ENCODE data around the gene LIMA1. TPM values are rescaled to one million over a fixed set of nuclear protein-coding genes. Genes with fewer than 3 reads are reported as not detected.

The LIMA1 gene
- total and polyA plus RNA-seq, 5 donors from 2014 or later, result 14.3 to 19.3 (median 18.6) TPM

- ATAC-seq (ENCODE audit: low read depth in 2 of 2), result no peak
- Histone ChIP-seq H3K36me3 (ENCODE audit: control insufficient read depth, insufficient read depth, low read length) (peaks cover 12% of the 10 kb centered on the region), H3K27ac (ENCODE audit: insufficient read depth, low read length, poor library complexity, severe bottlenecking) (no peak overlapping the region), H3K4me1 (ENCODE audit: control insufficient read depth, insufficient read depth, low read length, poor library complexity, severe bottlenecking) (peaks cover 25% of the 10 kb centered on the region), H3K4me3 (ENCODE audit: low read depth, low read length) (no peak overlapping the region), H3K27me3 (ENCODE audit: control insufficient read depth, insufficient read depth, low read length) (no peaks in the 10 kb centered on the region), H3K9me3 (ENCODE audit: control insufficient read depth in 2 of 2, low read length in 2 of 2) (no peaks in the 10 kb centered on the region)
- H3K27me3 Mint-ChIP-seq, result no peaks in the 10 kb centered on the region
- H3K4me3 Mint-ChIP-seq, result no peak overlapping the region
- peaks cover 18% of the 10 kb centered on the region for H3K36me3 Mint-ChIP-seq
- H3K27ac Mint-ChIP-seq, result peak overlapping the region in 2 of 3 donors; percentile 75 to 93
- no peak for DNase-seq
- H3K9me3 Mint-ChIP-seq, result no peaks in the 10 kb centered on the region
- H3K4me1 Mint-ChIP-seq, result peaks cover 7 to 40% (median 28%) of the 10 kb centered on the region in 4 donors
These were observed 99.1 kb downstream of the LIMA1 start for GRCh38 chr12:50184261-50184660.

- Mint-ChIP-seq H3K36me3 (peaks cover 18% of the 10 kb centered on the region), H3K4me1 (peaks cover 0 to 24% (median 16%) of the 10 kb centered on the region in 4 donors), H3K9me3 (no peaks in the 10 kb centered on the region), H3K4me3 (no peak overlapping the region), H3K27ac (no peak overlapping the region), H3K27me3 (no peaks in the 10 kb centered on the region)
- peaks cover 10% of the 10 kb centered on the region for H3K4me1 ChIP-seq (ENCODE audit: control insufficient read depth, insufficient read depth, low read length, poor library complexity, severe bottlenecking)
- no peaks in the 10 kb centered on the region for H3K9me3 ChIP-seq (ENCODE audit: control insufficient read depth in 2 of 2, low read length in 2 of 2)
- H3K36me3 ChIP-seq (ENCODE audit: control insufficient read depth, insufficient read depth, low read length), result peaks cover 24% of the 10 kb centered on the region
- no peaks in the 10 kb centered on the region for H3K27me3 ChIP-seq (ENCODE audit: control insufficient read depth, insufficient read depth, low read length)
- no peak overlapping the region for H3K4me3 ChIP-seq (ENCODE audit: low read depth, low read length)
- ATAC-seq (ENCODE audit: low read depth in 2 of 2) (no peak), DNase-seq (no peak)
- no peak overlapping the region for H3K27ac ChIP-seq (ENCODE audit: insufficient read depth, low read length, poor library complexity, severe bottlenecking)
These were observed 100.9 kb downstream of the LIMA1 start for GRCh38 chr12:50182461-50182860.

GRCh38 chr12:50181691-50182090 is 101.6 kb downstream of the LIMA1 start:
- H3K4me1 ChIP-seq (ENCODE audit: control insufficient read depth, insufficient read depth, low read length, poor library complexity, severe bottlenecking), result peaks cover 2% of the 10 kb centered on the region
- peaks cover 32% of the 10 kb centered on the region for H3K36me3 ChIP-seq (ENCODE audit: control insufficient read depth, insufficient read depth, low read length)
- no peaks in the 10 kb centered on the region for H3K27me3 Mint-ChIP-seq
- DNase-seq, result no peak
- peak overlapping the region in 1 of 3 donors; percentile 49 for H3K27ac Mint-ChIP-seq
- peaks cover 26% of the 10 kb centered on the region for H3K36me3 Mint-ChIP-seq
- H3K4me3 ChIP-seq (ENCODE audit: low read depth, low read length), result no peak overlapping the region
- no peak overlapping the region for H3K27ac ChIP-seq (ENCODE audit: insufficient read depth, low read length, poor library complexity, severe bottlenecking)
- no peaks in the 10 kb centered on the region for H3K9me3 ChIP-seq (ENCODE audit: control insufficient read depth in 2 of 2, low read length in 2 of 2)
- no peaks in the 10 kb centered on the region for H3K9me3 Mint-ChIP-seq
- no peaks in the 10 kb centered on the region for H3K27me3 ChIP-seq (ENCODE audit: control insufficient read depth, insufficient read depth, low read length)
- no peak overlapping the region for H3K4me3 Mint-ChIP-seq
- no peak for ATAC-seq (ENCODE audit: low read depth in 2 of 2)
- H3K4me1 Mint-ChIP-seq, result peaks cover 0 to 16% (median 10%) of the 10 kb centered on the region in 4 donors

GRCh38 chr12:50175716-50176026 is 107.6 kb downstream of the LIMA1 start:
- Histone ChIP-seq H3K36me3 (ENCODE audit: control insufficient read depth, insufficient read depth, low read length) (peaks cover 27% of the 10 kb centered on the region), H3K27ac (ENCODE audit: insufficient read depth, low read length, poor library complexity, severe bottlenecking) (no peak overlapping the region), H3K27me3 (ENCODE audit: control insufficient read depth, insufficient read depth, low read length) (no peaks in the 10 kb centered on the region), H3K9me3 (ENCODE audit: control insufficient read depth in 2 of 2, low read length in 2 of 2) (no peaks in the 10 kb centered on the region), H3K4me3 (ENCODE audit: low read depth, low read length) (no peak overlapping the region), H3K4me1 (ENCODE audit: control insufficient read depth, insufficient read depth, low read length, poor library complexity, severe bottlenecking) (no peaks in the 10 kb centered on the region)
- Mint-ChIP-seq H3K4me3 (peak overlapping the region in 1 of 4 donors; percentile 2), H3K9me3 (no peaks in the 10 kb centered on the region), H3K27me3 (no peaks in the 10 kb centered on the region), H3K4me1 (no peaks in the 10 kb centered on the region), H3K27ac (no peak overlapping the region), H3K36me3 (peaks cover 17% of the 10 kb centered on the region)
- no peak for ATAC-seq (ENCODE audit: low read depth in 2 of 2)
- no peak for DNase-seq

GRCh38 chr12:50174971-50175715 is 108.2 kb downstream of the LIMA1 start:
- no peak overlapping the region for H3K27ac Mint-ChIP-seq

GRCh38 chr12:50167049-50167828 is 116.1 kb downstream of the LIMA1 start, which contains the start of gene CERS5:
TSS of gene CERS5 (minus strand) at chr12:50167369. CDS start at chr12:50167297, 72 bp downstream.
- Mint-ChIP-seq H3K4me3 (peak within 1 kb of the TSS; percentile 92 to 99 (median 96)), H3K27ac (peak within 1 kb of the TSS; percentile 93 to 98 (median 98)), H3K9me3 (no peaks in the 10 kb centered on the region), H3K4me1 (peaks cover 14 to 37% (median 24%) of the 10 kb centered on the region in 4 donors), H3K36me3 (peaks cover 6% of the 10 kb centered on the region), H3K27me3 (no peaks in the 10 kb centered on the region)
- DNase-seq, result peak; percentile 96 to 99 (median 96)
- H3K4me1 ChIP-seq (ENCODE audit: control insufficient read depth, insufficient read depth, low read length, poor library complexity, severe bottlenecking), result peaks cover 15% of the 10 kb centered on the region
- H3K36me3 ChIP-seq (ENCODE audit: control insufficient read depth, insufficient read depth, low read length), result no peaks in the 10 kb centered on the region
- peak within 1 kb of the TSS; percentile 84 for H3K4me3 ChIP-seq (ENCODE audit: low read depth, low read length)
- H3K27ac ChIP-seq (ENCODE audit: insufficient read depth, low read length, poor library complexity, severe bottlenecking), result peak within 1 kb of the TSS; percentile 88
- no peaks in the 10 kb centered on the region for H3K9me3 ChIP-seq (ENCODE audit: control insufficient read depth in 2 of 2, low read length in 2 of 2)
- no peaks in the 10 kb centered on the region for H3K27me3 ChIP-seq (ENCODE audit: control insufficient read depth, insufficient read depth, low read length)
- ATAC-seq (ENCODE audit: low read depth in 2 of 2), result peak; percentile 97 to 98

More at GRCh38 chr12:50174971-50175715, 108.2 kb downstream of the LIMA1 start:
- Histone ChIP-seq H3K27ac (ENCODE audit: insufficient read depth, low read length, poor library complexity, severe bottlenecking) (no peak overlapping the region), H3K4me3 (ENCODE audit: low read depth, low read length) (no peak overlapping the region), H3K27me3 (ENCODE audit: control insufficient read depth, insufficient read depth, low read length) (no peaks in the 10 kb centered on the region), H3K36me3 (ENCODE audit: control insufficient read depth, insufficient read depth, low read length) (peaks cover 27% of the 10 kb centered on the region), H3K9me3 (ENCODE audit: control insufficient read depth in 2 of 2, low read length in 2 of 2) (no peaks in the 10 kb centered on the region), H3K4me1 (ENCODE audit: control insufficient read depth, insufficient read depth, low read length, poor library complexity, severe bottlenecking) (no peaks in the 10 kb centered on the region)
- Mint-ChIP-seq H3K36me3 (peaks cover 17% of the 10 kb centered on the region), H3K27me3 (no peaks in the 10 kb centered on the region), H3K4me1 (no peaks in the 10 kb centered on the region), H3K9me3 (no peaks in the 10 kb centered on the region), H3K4me3 (peak overlapping the region in 1 of 4 donors; percentile 2)
- ATAC-seq (ENCODE audit: low read depth in 2 of 2) (no peak), DNase-seq (peak; percentile 13 to 70 (median 67))

GRCh38 chr12:50166799-50167048 is 116.6 kb downstream of the LIMA1 start:
- peak overlapping the region; percentile 93 to 98 (median 98) for H3K27ac Mint-ChIP-seq
- H3K4me3 ChIP-seq (ENCODE audit: low read depth, low read length), result peak overlapping the region; percentile 84
- ATAC-seq (ENCODE audit: low read depth in 2 of 2), result peak in 1 of 2 donors; percentile 0

More at GRCh38 chr12:50166799-50167048, 116.6 kb downstream of the LIMA1 start:
- Mint-ChIP-seq H3K9me3 (no peaks in the 10 kb centered on the region), H3K4me3 (peak overlapping the region; percentile 92 to 99 (median 96)), H3K27me3 (no peaks in the 10 kb centered on the region), H3K4me1 (peaks cover 14 to 38% (median 24%) of the 10 kb centered on the region in 4 donors), H3K36me3 (peaks cover 6% of the 10 kb centered on the region)
- DNase-seq, result peak in 2 of 3 donors; percentile 32 to 60
- Histone ChIP-seq H3K36me3 (ENCODE audit: control insufficient read depth, insufficient read depth, low read length) (no peaks in the 10 kb centered on the region), H3K4me1 (ENCODE audit: control insufficient read depth, insufficient read depth, low read length, poor library complexity, severe bottlenecking) (peaks cover 15% of the 10 kb centered on the region), H3K9me3 (ENCODE audit: control insufficient read depth in 2 of 2, low read length in 2 of 2) (no peaks in the 10 kb centered on the region), H3K27ac (ENCODE audit: insufficient read depth, low read length, poor library complexity, severe bottlenecking) (peak overlapping the region; percentile 88), H3K27me3 (ENCODE audit: control insufficient read depth, insufficient read depth, low read length) (no peaks in the 10 kb centered on the region)

Data from CD4-positive, CD25-positive, alpha-beta regulatory T cell (primary cell).